Suprapubic skin (tissue), 4 donors: ENCODE data around the gene TMEM130.

Source experiments
- POLR2A ChIP-seq, 2 donors: fragments of 450-650 bp; IDR thresholded peaks; one replicate each; pipeline ENCODE4 v1.6.1; 2017; ENCODE audit warnings: antibody characterized with exemption in 2 of 2, mild to moderate bottlenecking in 2 of 2, moderate library complexity in 2 of 2
- POLR2AphosphoS5 ChIP-seq, 3 donors: sonication (generic); formaldehyde crosslinking; IDR thresholded peaks; one replicate each; pipeline ENCODE4 v1.6.1; 2017; ENCODE audit warnings: antibody characterized with exemption in 3 of 3
- TF ChIP-seq, protein P1 (sequence below), 2 donors: fragments of 200-600 bp in 1 of 2; fragments of 450-650 bp in 1 of 2; sonication (generic) in 1 of 2; IDR thresholded peaks; one replicate each; pipeline ENCODE4 v1.5.1; 2016 to 2019; ENCODE audit warnings: antibody characterized with exemption in 2 of 2, mild to moderate bottlenecking in 1 of 2, moderate library complexity in 1 of 2

DNA sequence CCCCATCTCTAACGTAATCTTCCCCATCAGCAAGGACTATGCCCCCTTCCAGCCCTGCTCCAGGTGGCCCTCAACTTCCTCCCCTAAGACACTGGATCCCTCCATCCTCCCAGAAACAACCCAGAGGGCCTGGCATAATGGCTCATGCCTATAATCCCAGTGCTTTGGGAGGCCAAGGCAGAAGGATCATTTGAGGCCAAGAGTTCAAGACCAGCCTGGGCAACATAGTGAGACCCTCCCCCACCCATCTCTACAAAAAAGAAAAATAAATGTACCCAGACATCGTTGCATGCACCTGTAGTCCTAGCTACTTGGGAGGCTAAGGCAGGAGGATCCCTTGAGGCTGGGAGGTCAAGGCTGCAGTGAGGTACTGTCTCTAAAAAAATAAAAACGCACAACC is 42.6 kb downstream of the TMEM130 start:
- TF ChIP-seq POLR2AphosphoS5 (IDR thresholded peaks at IDR 0.05): no peak
- TF ChIP-seq, protein P1, sequence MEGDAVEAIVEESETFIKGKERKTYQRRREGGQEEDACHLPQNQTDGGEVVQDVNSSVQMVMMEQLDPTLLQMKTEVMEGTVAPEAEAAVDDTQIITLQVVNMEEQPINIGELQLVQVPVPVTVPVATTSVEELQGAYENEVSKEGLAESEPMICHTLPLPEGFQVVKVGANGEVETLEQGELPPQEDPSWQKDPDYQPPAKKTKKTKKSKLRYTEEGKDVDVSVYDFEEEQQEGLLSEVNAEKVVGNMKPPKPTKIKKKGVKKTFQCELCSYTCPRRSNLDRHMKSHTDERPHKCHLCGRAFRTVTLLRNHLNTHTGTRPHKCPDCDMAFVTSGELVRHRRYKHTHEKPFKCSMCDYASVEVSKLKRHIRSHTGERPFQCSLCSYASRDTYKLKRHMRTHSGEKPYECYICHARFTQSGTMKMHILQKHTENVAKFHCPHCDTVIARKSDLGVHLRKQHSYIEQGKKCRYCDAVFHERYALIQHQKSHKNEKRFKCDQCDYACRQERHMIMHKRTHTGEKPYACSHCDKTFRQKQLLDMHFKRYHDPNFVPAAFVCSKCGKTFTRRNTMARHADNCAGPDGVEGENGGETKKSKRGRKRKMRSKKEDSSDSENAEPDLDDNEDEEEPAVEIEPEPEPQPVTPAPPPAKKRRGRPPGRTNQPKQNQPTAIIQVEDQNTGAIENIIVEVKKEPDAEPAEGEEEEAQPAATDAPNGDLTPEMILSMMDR (IDR thresholded peaks at IDR 0.05): no peak
- no peak for TF ChIP-seq POLR2A (IDR thresholded peaks at IDR 0.05)
